ENCODE results near the gene STOML1. TPM values are rescaled to one million over a fixed set of nuclear protein-coding genes. Genes with fewer than 3 reads are reported as not detected.
A peak's percentile ranks its signal among the peaks of the same experiment; 100 is the strongest.

STOML1 gene
- total RNA-seq, 2 experiments from 2014 or later = 4.6 to 5.3 TPM

- Histone ChIP-seq H3K27ac (ENCODE audit: low read depth in 1 of 2, low read length in 2 of 2) (no peak overlapping the region), H3K27me3 (ENCODE audit: control insufficient read depth in 1 of 2, insufficient read depth in 2 of 2, low read length in 2 of 2) (no peaks in the 10 kb centered on the region), H3K4me3 (ENCODE audit: low read length) (no peak overlapping the region), H3K9me3 (ENCODE audit: control insufficient read depth in 1 of 2, insufficient read depth in 1 of 2, low read length in 2 of 2) (no peaks in the 10 kb centered on the region), H3K36me3 (ENCODE audit: insufficient read depth, low read length) (no peaks in the 10 kb centered on the region), H3K4me1 (ENCODE audit: insufficient read depth, low read length) (peaks cover 18% of the 10 kb centered on the region)
- ChIA-PET POLR2A (interaction anchor here (2.2 kb wide), 1 partner anchor 13 kb away, joined by 30 read pairs; no protein-coding TSS in a partner anchor), CTCF (interaction anchor here (0.9 to 2.8 kb wide), 4 partner anchors 13 to 37 kb away, joined by 3 to 46 read pairs (median 8); no protein-coding TSS in a partner anchor)
- H3K36me3 Mint-ChIP-seq (ENCODE audit: low read depth) = no peaks in the 10 kb centered on the region
- H3K4me3 Mint-ChIP-seq = no peak overlapping the region
- peaks cover 7% of the 10 kb centered on the region for H3K4me1 Mint-ChIP-seq (ENCODE audit: low read depth)
- no peak overlapping the region for H3K27ac Mint-ChIP-seq
- ATAC-seq (ENCODE audit: poor library complexity) (no peak), DNase-seq (no peak)
- H3K27me3 Mint-ChIP-seq = no peaks in the 10 kb centered on the region
- intact Hi-C loops (cut with DNase I, micrococcal nuclease) = loop anchor here (5.0 to 10.0 kb wide), 2 partner anchors 182 to 370 kb away; partner anchors contain the start of gene ISLR2 (in 1 of the 2)
- TF ChIP-seq CTCF (IDR thresholded peaks at IDR 0.05) = no peak
- no peaks in the 10 kb centered on the region for H3K9me3 Mint-ChIP-seq
These were observed 39.8 kb downstream of the STOML1 start for GRCh38 chr15:73952171-73952912.

GRCh38 chr15:73951601-73952000 is 40.5 kb downstream of the STOML1 start:
- Histone ChIP-seq H3K4me1 (ENCODE audit: insufficient read depth, low read length) (peaks cover 14% of the 10 kb centered on the region), H3K27ac (ENCODE audit: low read depth in 1 of 2, low read length in 2 of 2) (no peak overlapping the region), H3K9me3 (ENCODE audit: control insufficient read depth in 1 of 2, insufficient read depth in 1 of 2, low read length in 2 of 2) (no peaks in the 10 kb centered on the region), H3K36me3 (ENCODE audit: insufficient read depth, low read length) (no peaks in the 10 kb centered on the region), H3K27me3 (ENCODE audit: control insufficient read depth in 1 of 2, insufficient read depth in 2 of 2, low read length in 2 of 2) (no peaks in the 10 kb centered on the region), H3K4me3 (ENCODE audit: low read length) (no peak overlapping the region)
- DNase-seq (no peak), ATAC-seq (ENCODE audit: poor library complexity) (no peak)
- Mint-ChIP-seq H3K9me3 (no peaks in the 10 kb centered on the region), H3K4me3 (no peak overlapping the region), H3K36me3 (ENCODE audit: low read depth) (no peaks in the 10 kb centered on the region), H3K4me1 (ENCODE audit: low read depth) (peaks cover 6% of the 10 kb centered on the region), H3K27ac (peak overlapping the region; percentile 40), H3K27me3 (no peaks in the 10 kb centered on the region)
- ChIA-PET POLR2A (interaction anchor here (0.8 to 2.2 kb wide), 6 partner anchors 8 to 50 kb away, joined by 3 to 30 read pairs (median 6); partner anchors contain the start of gene PML), CTCF (interaction anchor here (0.9 to 2.8 kb wide), 12 partner anchors 8 to 371 kb away, joined by 3 to 46 read pairs (median 6); partner anchors contain the start of gene PML)
- TF ChIP-seq CTCF (IDR thresholded peaks at IDR 0.05) = no peak
- intact Hi-C loops (cut with DNase I, micrococcal nuclease) = loop anchor here (1.0 to 10.0 kb wide), 4 partner anchors 13 to 371 kb away; partner anchors contain the start of gene ISLR2 (in 1 of the 2)

- intact Hi-C loops (cut with DNase I, micrococcal nuclease) = loop anchor here (1.0 to 10.0 kb wide), 4 partner anchors 13 to 372 kb away; partner anchors contain the start of gene ISLR2 (in 1 of the 2)
- H3K4me3 Mint-ChIP-seq = no peak overlapping the region
- no peaks in the 10 kb centered on the region for H3K27me3 Mint-ChIP-seq
These were observed 41.1 kb downstream of the STOML1 start for GRCh38 chr15:73950831-73951561.

More at GRCh38 chr15:73950831-73951561, 41.1 kb downstream of the STOML1 start:
- peak; percentile 86 for TF ChIP-seq CTCF (IDR thresholded peaks at IDR 0.05)
- H3K36me3 Mint-ChIP-seq (ENCODE audit: low read depth) = no peaks in the 10 kb centered on the region
- ChIA-PET CTCF (interaction anchor here (0.6 to 2.8 kb wide), 14 partner anchors 9 to 372 kb away, joined by 3 to 46 read pairs (median 5); partner anchors contain the start of gene PML), POLR2A (interaction anchor here (0.8 to 2.2 kb wide), 6 partner anchors 9 to 51 kb away, joined by 3 to 30 read pairs (median 6); partner anchors contain the start of gene PML)
- ATAC-seq (ENCODE audit: poor library complexity) = peak; percentile 97
- peaks cover 9% of the 10 kb centered on the region for H3K4me1 Mint-ChIP-seq (ENCODE audit: low read depth)
- Histone ChIP-seq H3K27me3 (ENCODE audit: control insufficient read depth in 1 of 2, insufficient read depth in 2 of 2, low read length in 2 of 2) (no peaks in the 10 kb centered on the region), H3K4me1 (ENCODE audit: insufficient read depth, low read length) (peaks cover 12% of the 10 kb centered on the region), H3K4me3 (ENCODE audit: low read length) (no peak overlapping the region), H3K36me3 (ENCODE audit: insufficient read depth, low read length) (no peaks in the 10 kb centered on the region), H3K27ac (ENCODE audit: low read depth in 1 of 2, low read length in 2 of 2) (no peak overlapping the region), H3K9me3 (ENCODE audit: control insufficient read depth in 1 of 2, insufficient read depth in 1 of 2, low read length in 2 of 2) (no peaks in the 10 kb centered on the region)
- peak; percentile 63 to 85 (median 75) for DNase-seq
- peak overlapping the region; percentile 40 for H3K27ac Mint-ChIP-seq
- H3K9me3 Mint-ChIP-seq = no peaks in the 10 kb centered on the region

Measured in CD4-positive, alpha-beta T cell (primary cell).